ENCODE measurements around the gene OPCML.

OPCML gene

DNA sequence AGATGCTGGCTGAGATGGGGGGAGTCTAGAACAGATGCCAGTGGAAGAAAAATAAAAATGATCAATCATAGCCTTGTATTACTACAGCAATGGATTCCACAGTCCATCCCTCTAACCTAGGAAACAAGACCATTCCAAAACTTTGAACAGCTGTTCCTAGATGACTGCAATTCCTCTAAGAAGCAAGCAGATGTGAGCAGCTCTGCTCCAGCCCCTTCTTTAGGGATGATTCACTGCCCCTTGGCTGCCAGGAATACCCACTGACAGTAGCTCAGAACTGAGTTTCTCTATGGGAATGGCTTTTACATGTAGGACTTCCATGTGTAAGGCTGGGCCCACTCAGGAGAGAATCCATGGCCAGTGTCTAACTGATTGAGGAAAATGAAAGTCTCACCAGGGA is 943.9 kb downstream of the OPCML start:
- H3K4me3 ChIP-seq (ENCODE audit: severe bottlenecking): no peak overlapping the region
- TF ChIP-seq, protein P1, sequence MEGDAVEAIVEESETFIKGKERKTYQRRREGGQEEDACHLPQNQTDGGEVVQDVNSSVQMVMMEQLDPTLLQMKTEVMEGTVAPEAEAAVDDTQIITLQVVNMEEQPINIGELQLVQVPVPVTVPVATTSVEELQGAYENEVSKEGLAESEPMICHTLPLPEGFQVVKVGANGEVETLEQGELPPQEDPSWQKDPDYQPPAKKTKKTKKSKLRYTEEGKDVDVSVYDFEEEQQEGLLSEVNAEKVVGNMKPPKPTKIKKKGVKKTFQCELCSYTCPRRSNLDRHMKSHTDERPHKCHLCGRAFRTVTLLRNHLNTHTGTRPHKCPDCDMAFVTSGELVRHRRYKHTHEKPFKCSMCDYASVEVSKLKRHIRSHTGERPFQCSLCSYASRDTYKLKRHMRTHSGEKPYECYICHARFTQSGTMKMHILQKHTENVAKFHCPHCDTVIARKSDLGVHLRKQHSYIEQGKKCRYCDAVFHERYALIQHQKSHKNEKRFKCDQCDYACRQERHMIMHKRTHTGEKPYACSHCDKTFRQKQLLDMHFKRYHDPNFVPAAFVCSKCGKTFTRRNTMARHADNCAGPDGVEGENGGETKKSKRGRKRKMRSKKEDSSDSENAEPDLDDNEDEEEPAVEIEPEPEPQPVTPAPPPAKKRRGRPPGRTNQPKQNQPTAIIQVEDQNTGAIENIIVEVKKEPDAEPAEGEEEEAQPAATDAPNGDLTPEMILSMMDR (IDR thresholded peaks at IDR 0.05; ENCODE audit: poor library complexity, severe bottlenecking): no peak
- H3K9me3 ChIP-seq (ENCODE audit: severe bottlenecking): no peaks in the 10 kb centered on the region
- no peaks in the 10 kb centered on the region for H3K36me3 ChIP-seq (ENCODE audit: low read depth)
- H3K27me3 ChIP-seq (ENCODE audit: insufficient read depth, poor library complexity, severe bottlenecking): no peaks in the 10 kb centered on the region
- ATAC-seq (ENCODE audit: low read depth): no peak
- H3K4me1 ChIP-seq (ENCODE audit: insufficient read depth, poor library complexity, severe bottlenecking): no peaks in the 10 kb centered on the region
- H3K27ac ChIP-seq (ENCODE audit: poor library complexity, severe bottlenecking): no peak overlapping the region
- DNase-seq (ENCODE audit: low spot score): no peak

DNA sequence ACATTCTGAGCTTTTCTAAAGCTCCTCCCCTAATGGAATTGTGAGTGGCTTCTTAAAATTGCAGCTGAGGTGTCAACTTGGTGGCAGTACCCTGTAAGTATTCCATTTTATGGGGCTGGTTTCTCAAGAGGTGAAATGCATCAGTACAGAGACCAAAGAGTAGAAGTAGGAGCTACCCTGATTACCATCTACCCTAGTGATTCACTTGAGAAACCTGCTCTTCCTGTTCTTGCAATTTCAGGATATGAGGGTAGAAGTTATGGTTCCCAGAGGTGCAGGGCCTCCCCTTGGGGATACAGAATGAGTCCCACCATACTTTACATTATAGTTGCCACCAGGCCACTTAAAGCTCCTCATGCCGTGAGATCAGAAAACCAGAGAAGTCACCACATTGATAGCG is 944.6 kb downstream of the OPCML start:
- ATAC-seq (ENCODE audit: low read depth) (no peak), DNase-seq (ENCODE audit: low spot score) (no peak)
- TF ChIP-seq, protein P1 (IDR thresholded peaks at IDR 0.05; ENCODE audit: poor library complexity, severe bottlenecking): no peak

DNA sequence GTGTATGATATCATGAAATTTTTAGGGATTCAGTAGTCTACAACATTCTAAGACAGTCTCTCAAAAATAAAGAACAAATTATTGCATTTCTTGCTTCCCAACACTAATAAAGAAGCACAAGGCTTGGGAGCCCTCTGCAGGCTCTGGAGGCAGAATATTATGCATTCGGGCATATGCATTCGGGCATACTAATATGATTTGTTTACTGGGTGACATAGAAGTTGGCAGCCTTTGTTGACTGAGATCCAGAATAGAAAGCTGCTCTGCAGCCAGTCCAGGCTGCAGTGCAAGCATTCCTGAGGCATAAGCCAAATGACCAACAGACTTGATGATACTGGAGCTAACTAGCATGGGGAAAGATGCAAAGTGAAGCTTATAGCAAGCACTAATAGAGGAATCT is 945.5 kb downstream of the OPCML start:
- no peaks in the 10 kb centered on the region for H3K4me1 ChIP-seq (ENCODE audit: insufficient read depth, poor library complexity, severe bottlenecking)
- no peaks in the 10 kb centered on the region for H3K36me3 ChIP-seq (ENCODE audit: low read depth)
- ATAC-seq (ENCODE audit: low read depth): no peak
- no peaks in the 10 kb centered on the region for H3K9me3 ChIP-seq (ENCODE audit: severe bottlenecking)
- TF ChIP-seq, protein P1 (IDR thresholded peaks at IDR 0.05; ENCODE audit: poor library complexity, severe bottlenecking): no peak
- no peak for DNase-seq (ENCODE audit: low spot score)
- H3K27ac ChIP-seq (ENCODE audit: poor library complexity, severe bottlenecking): no peak overlapping the region
- H3K4me3 ChIP-seq (ENCODE audit: severe bottlenecking): no peak overlapping the region
- H3K27me3 ChIP-seq (ENCODE audit: insufficient read depth, poor library complexity, severe bottlenecking): no peaks in the 10 kb centered on the region

More for the DNA sequence above, 944.6 kb downstream of the OPCML start:
- Histone ChIP-seq H3K4me3 (ENCODE audit: severe bottlenecking) (no peak overlapping the region), H3K27me3 (ENCODE audit: insufficient read depth, poor library complexity, severe bottlenecking) (no peaks in the 10 kb centered on the region), H3K4me1 (ENCODE audit: insufficient read depth, poor library complexity, severe bottlenecking) (no peaks in the 10 kb centered on the region), H3K36me3 (ENCODE audit: low read depth) (no peaks in the 10 kb centered on the region), H3K9me3 (ENCODE audit: severe bottlenecking) (no peaks in the 10 kb centered on the region), H3K27ac (ENCODE audit: poor library complexity, severe bottlenecking) (no peak overlapping the region)

DNA sequence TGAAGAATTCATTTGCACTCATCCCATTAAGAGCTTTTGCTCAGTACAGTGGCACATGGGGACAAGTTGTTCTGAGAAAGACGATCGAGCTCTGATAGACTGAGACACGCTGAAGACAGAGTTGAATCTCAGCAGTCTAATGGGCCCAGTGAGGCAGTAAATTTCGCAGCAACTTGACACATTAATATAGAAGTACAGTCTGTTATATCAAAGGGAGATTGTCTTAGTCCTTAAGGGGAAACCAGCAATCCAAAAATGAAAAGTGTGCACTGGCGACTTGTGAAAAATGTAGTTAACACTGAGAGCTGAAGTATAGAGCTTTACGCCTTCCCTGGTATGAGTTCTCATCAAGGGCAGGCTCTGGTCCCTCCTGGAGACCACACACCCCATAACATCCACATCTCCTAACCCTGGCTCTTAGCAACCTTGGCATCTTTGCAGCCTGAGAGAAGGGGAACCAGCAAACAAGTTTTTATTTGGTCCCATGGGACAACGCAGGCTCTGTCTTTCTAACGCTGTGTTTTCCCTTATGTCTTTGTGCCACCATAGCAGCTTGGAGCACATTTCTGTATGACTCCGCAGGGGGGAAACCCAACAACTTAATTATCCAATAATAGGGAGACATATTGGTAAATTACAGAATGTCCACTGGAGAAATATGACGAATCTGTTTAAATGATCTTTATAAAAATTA is 952.5 kb downstream of the OPCML start:
- H3K4me1 ChIP-seq (ENCODE audit: insufficient read depth, poor library complexity, severe bottlenecking): no peaks in the 10 kb centered on the region
- no peak for ATAC-seq (ENCODE audit: low read depth)
- no peak overlapping the region for H3K27ac ChIP-seq (ENCODE audit: poor library complexity, severe bottlenecking)
- TF ChIP-seq, protein P1 (IDR thresholded peaks at IDR 0.05; ENCODE audit: poor library complexity, severe bottlenecking): no peak
- H3K4me3 ChIP-seq (ENCODE audit: severe bottlenecking): no peak overlapping the region
- no peaks in the 10 kb centered on the region for H3K27me3 ChIP-seq (ENCODE audit: insufficient read depth, poor library complexity, severe bottlenecking)
- H3K36me3 ChIP-seq (ENCODE audit: low read depth): no peaks in the 10 kb centered on the region
- no peak for DNase-seq (ENCODE audit: low spot score)
- peaks cover 3% of the 10 kb centered on the region for H3K9me3 ChIP-seq (ENCODE audit: severe bottlenecking)

DNA sequence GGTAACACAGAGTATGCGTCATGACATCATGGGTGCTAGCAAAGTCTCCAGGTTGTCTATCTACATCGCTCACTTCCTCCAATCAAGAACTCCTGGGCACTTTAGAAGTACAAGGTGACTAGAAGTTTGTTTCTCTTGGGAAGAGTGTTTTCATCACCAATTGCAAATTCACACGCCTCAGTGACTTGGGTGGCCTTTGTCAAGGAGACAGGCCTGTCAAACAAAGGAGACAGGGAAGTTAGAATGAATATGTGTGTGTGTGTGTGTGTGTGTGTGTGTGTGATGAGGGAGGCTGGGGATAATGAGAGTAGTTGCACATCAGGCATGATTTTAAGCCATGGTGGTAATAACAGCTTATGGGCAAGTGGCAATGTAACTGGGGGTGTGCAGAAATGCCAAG is 953.2 kb downstream of the OPCML start:
- Histone ChIP-seq H3K4me1 (ENCODE audit: insufficient read depth, poor library complexity, severe bottlenecking) (no peaks in the 10 kb centered on the region), H3K36me3 (ENCODE audit: low read depth) (no peaks in the 10 kb centered on the region), H3K9me3 (ENCODE audit: severe bottlenecking) (peaks cover 3% of the 10 kb centered on the region), H3K27ac (ENCODE audit: poor library complexity, severe bottlenecking) (no peak overlapping the region), H3K27me3 (ENCODE audit: insufficient read depth, poor library complexity, severe bottlenecking) (no peaks in the 10 kb centered on the region), H3K4me3 (ENCODE audit: severe bottlenecking) (no peak overlapping the region)
- ATAC-seq (ENCODE audit: low read depth): no peak
- TF ChIP-seq, protein P1 (IDR thresholded peaks at IDR 0.05; ENCODE audit: poor library complexity, severe bottlenecking): no peak
- no peak for DNase-seq (ENCODE audit: low spot score)
